ENCODE measurements around the gene NANOS3.

GRCh38 chr19:13844130-13844631, 32.8 kb upstream of the NANOS3 start:
- TF ChIP-seq EZH2 (IDR thresholded peaks at IDR 0.05; ENCODE audit: borderline replicate concordance, low read length) = no peak
- TF ChIP-seq CTCF (IDR thresholded peaks at IDR 0.05; ENCODE audit: low read length) = no peak
